ENCODE results near the gene RHOXF1. TPM values are rescaled to one million over a fixed set of nuclear protein-coding genes. Genes with fewer than 3 reads are reported as not detected.
"Not testable (repeated sequence)": the region's sequence is repeated elsewhere in the genome, so short reads cannot be mapped to it uniquely, and the experiment has no call there.

RHOXF1 gene
- total RNA-seq = 1 to 10 TPM in 2 of 4 donors, not detected in 2; 2.1 to 3.6 TPM

GRCh38 chrX:120115438-120115963 lies at the start of gene RHOXF1:
RHOXF1 (minus strand) TSS chrX:120115913; CDS start chrX:120115862, 51 bp downstream.
- DNase-seq (ENCODE audit: low spot score in 2 of 2) = no peak
- no peak within 1 kb of the TSS for H3K27ac ChIP-seq
- WGBS = 91% methylated on average over 20 of the region's 35 CpGs
- TF ChIP-seq POLR2AphosphoS5 (IDR thresholded peaks at IDR 0.05) = no peak
- TF ChIP-seq CTCF (IDR thresholded peaks at IDR 0.05) = no peak
- TF ChIP-seq POLR2A (IDR thresholded peaks at IDR 0.05) = no peak
- no peak for TF ChIP-seq EP300 (IDR thresholded peaks at IDR 0.05)
- no peaks in the 10 kb centered on the region for H3K4me1 ChIP-seq
- H3K27me3 ChIP-seq = no peaks in the 10 kb centered on the region
- H3K4me3 ChIP-seq = no peak within 1 kb of the TSS
- H3K36me3 ChIP-seq = no peaks in the 10 kb centered on the region
- H3K9me3 ChIP-seq = no peaks in the 10 kb centered on the region

- 91% methylated on average over 28 of the region's 33 CpGs for WGBS
- not testable (repeated sequence) for H3K27ac ChIP-seq; H3K9me3 ChIP-seq; H3K27me3 ChIP-seq; H3K4me3 ChIP-seq; H3K4me1 ChIP-seq; H3K36me3 ChIP-seq; DNase-seq (ENCODE audit: low spot score in 2 of 2)
These were observed 43.4 kb upstream of the RHOXF1 start for GRCh38 chrX:120159086-120159485.

GRCh38 chrX:120158313-120158712 lies 42.6 kb upstream of the RHOXF1 start, which contains the start of gene RHOXF2:
RHOXF2 (plus strand) TSS chrX:120158613; CDS start chrX:120158751, 138 bp downstream.
- H3K4me3 ChIP-seq; H3K4me1 ChIP-seq; H3K9me3 ChIP-seq; H3K27me3 ChIP-seq; H3K36me3 ChIP-seq; DNase-seq (ENCODE audit: low spot score in 2 of 2); H3K27ac ChIP-seq: not testable (repeated sequence)
- WGBS = no CpG with 5 or more reads among the region's 15 CpGs

GRCh38 chrX:120150109-120150744 lies 34.5 kb upstream of the RHOXF1 start:
- WGBS = no CpG with 5 or more reads among the region's 12 CpGs
- H3K4me1 ChIP-seq; H3K27ac ChIP-seq; DNase-seq (ENCODE audit: low spot score in 2 of 2); H3K27me3 ChIP-seq; H3K9me3 ChIP-seq; H3K4me3 ChIP-seq; H3K36me3 ChIP-seq: not testable (repeated sequence)

- no peak overlapping the region for H3K27ac ChIP-seq
- no peak overlapping the region for H3K4me3 ChIP-seq
- H3K4me1 ChIP-seq = no peaks in the 10 kb centered on the region
- no peak for DNase-seq (ENCODE audit: low spot score in 2 of 2)
- H3K27me3 ChIP-seq = no peaks in the 10 kb centered on the region
- H3K9me3 ChIP-seq = no peaks in the 10 kb centered on the region
- H3K36me3 ChIP-seq = no peaks in the 10 kb centered on the region
- no peak for TF ChIP-seq POLR2AphosphoS5 (IDR thresholded peaks at IDR 0.05)
- 87% methylated on average over 8 of the region's 8 CpGs for WGBS
These were observed 31.8 kb upstream of the RHOXF1 start for GRCh38 chrX:120147537-120147936.

- not testable (repeated sequence) for H3K36me3 ChIP-seq; H3K4me1 ChIP-seq; H3K27me3 ChIP-seq; H3K4me3 ChIP-seq; H3K27ac ChIP-seq; H3K9me3 ChIP-seq; DNase-seq (ENCODE audit: low spot score in 2 of 2)
- WGBS = 80% methylated on average over 1 of the region's 1 CpG
These were observed 30.6 kb upstream of the RHOXF1 start for GRCh38 chrX:120146323-120146722.

- Histone ChIP-seq H3K9me3 (no peaks in the 10 kb centered on the region), H3K4me1 (no peaks in the 10 kb centered on the region), H3K27me3 (no peaks in the 10 kb centered on the region), H3K27ac (no peak overlapping the region), H3K4me3 (no peak overlapping the region), H3K36me3 (no peaks in the 10 kb centered on the region)
- TF ChIP-seq CTCF (IDR thresholded peaks at IDR 0.05) = no peak
- 55% methylated on average over 4 of the region's 4 CpGs for WGBS
- DNase-seq (ENCODE audit: low spot score in 2 of 2) = no peak
These were observed 29.7 kb upstream of the RHOXF1 start for GRCh38 chrX:120145295-120145925.

Measured in suprapubic skin (tissue), 4 donors.